AG09319 (cell line): ENCODE results near the gene OR52E4.

Source experiments
- DNase-seq: peaks from one replicate; pipeline ENCODE4 v3.0.0-alpha.2; 2010; ENCODE audit warnings: low read depth; ENCODE audit errors: extremely low read depth
- CTCF ChIP-seq: IDR thresholded peaks from 2 replicates; pipeline ENCODE4 v1.5.1; 2011; ENCODE audit warnings: low read depth, mild to moderate bottlenecking, inconsistent platforms, low read length, moderate library complexity

Gene OR52E4

GRCh38 chr11:5891216-5891800, 10.9 kb downstream of the OR52E4 start:
- DNase-seq, result no peak
- TF ChIP-seq CTCF, result peak; percentile 24

GRCh38 chr11:5892908-5893307, 12.5 kb downstream of the OR52E4 start, which contains the start of gene OR52E5:
Gene OR52E5 (plus strand): TSS chr11:5893208. CDS start chr11:5900777, 7,569 bp downstream.
- TF ChIP-seq CTCF, result no peak
- DNase-seq, result no peak

- no peak for TF ChIP-seq CTCF
- no peak for DNase-seq
Observed at GRCh38 chr11:5899534-5899933, 19.1 kb downstream of the OR52E4 start.

- no peak for DNase-seq
- no peak for TF ChIP-seq CTCF
Observed at GRCh38 chr11:5910540-5910939, 30.1 kb downstream of the OR52E4 start.

- TF ChIP-seq CTCF, result no peak
- no peak for DNase-seq
Observed at GRCh38 chr11:5922749-5923426, 42.5 kb downstream of the OR52E4 start.

GRCh38 chr11:5923427-5923776, 43.0 kb downstream of the OR52E4 start:
- DNase-seq, result no peak
- TF ChIP-seq CTCF, result no peak

GRCh38 chr11:5923794-5924193, 43.4 kb downstream of the OR52E4 start:
- no peak for DNase-seq
- no peak for TF ChIP-seq CTCF
